GM19452 (cell line): ENCODE data around the gene DBX1.

Experiments used
- ATAC-seq: cut with Tn5 transposase; IDR thresholded peaks from one replicate; pipeline ENCODE4 v1.9.1; 2021; ENCODE audit not compliant: unreplicated experiment

DBX1 gene

GRCh38 chr11:20126724-20127123 is 33.6 kb downstream of the DBX1 start:
- no peak for ATAC-seq

- no peak for ATAC-seq
These were observed 34.3 kb downstream of the DBX1 start for GRCh38 chr11:20125927-20126326.

GRCh38 chr11:20122131-20122530 is 38.1 kb downstream of the DBX1 start:
- no peak for ATAC-seq

- no peak for ATAC-seq
These were observed 39.9 kb downstream of the DBX1 start for GRCh38 chr11:20120134-20120925.

- no peak for ATAC-seq
These were observed 41.0 kb downstream of the DBX1 start for GRCh38 chr11:20119315-20119714.

GRCh38 chr11:20118209-20118608 is 42.1 kb downstream of the DBX1 start:
- no peak for ATAC-seq

- no peak for ATAC-seq
These were observed 43.0 kb downstream of the DBX1 start for GRCh38 chr11:20117291-20117690.

- ATAC-seq = no peak
These were observed 43.5 kb downstream of the DBX1 start for GRCh38 chr11:20116825-20117224.

GRCh38 chr11:20114588-20114987 is 45.7 kb downstream of the DBX1 start:
- ATAC-seq = no peak

GRCh38 chr11:20113149-20113438 is 47.2 kb downstream of the DBX1 start:
- no peak for ATAC-seq

GRCh38 chr11:20112291-20113148 is 47.8 kb downstream of the DBX1 start:
- no peak for ATAC-seq

GRCh38 chr11:20111871-20112270 is 48.4 kb downstream of the DBX1 start:
- ATAC-seq = no peak

GRCh38 chr11:20110908-20111669 is 49.2 kb downstream of the DBX1 start:
- ATAC-seq = peak; percentile 84

- no peak for ATAC-seq
These were observed 50.4 kb downstream of the DBX1 start for GRCh38 chr11:20109731-20110445.
